ENCODE results near the gene CCR5AS.

CCR5AS gene

DNA sequence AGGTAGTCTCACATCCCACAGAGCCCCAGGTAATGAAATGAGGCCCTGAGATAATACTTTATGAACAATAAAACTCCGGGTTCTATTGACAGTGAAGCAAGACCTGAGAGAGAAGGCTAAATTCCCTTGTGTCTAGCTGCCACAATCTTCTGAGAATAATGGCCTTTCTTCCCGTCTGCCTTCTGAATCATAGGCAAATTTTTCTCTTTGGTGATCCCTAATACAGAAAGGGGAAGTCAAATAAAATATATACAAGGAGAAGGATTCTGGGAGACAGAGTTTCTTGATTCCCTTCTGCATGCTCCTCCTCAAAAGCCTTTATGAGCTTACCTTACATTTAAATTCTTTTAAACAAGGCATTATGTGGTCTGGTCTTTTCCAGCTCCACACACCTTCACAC lies 82.8 kb downstream of the CCR5AS start:
- Histone ChIP-seq H3K36me3 (ENCODE audit: insufficient read depth, low read length) (no peaks in the 10 kb centered on the region), H3K4me1 (ENCODE audit: insufficient read depth, low read length) (no peaks in the 10 kb centered on the region), H3K9me3 (ENCODE audit: control insufficient read depth, insufficient read depth, low read length) (no peaks in the 10 kb centered on the region)

DNA sequence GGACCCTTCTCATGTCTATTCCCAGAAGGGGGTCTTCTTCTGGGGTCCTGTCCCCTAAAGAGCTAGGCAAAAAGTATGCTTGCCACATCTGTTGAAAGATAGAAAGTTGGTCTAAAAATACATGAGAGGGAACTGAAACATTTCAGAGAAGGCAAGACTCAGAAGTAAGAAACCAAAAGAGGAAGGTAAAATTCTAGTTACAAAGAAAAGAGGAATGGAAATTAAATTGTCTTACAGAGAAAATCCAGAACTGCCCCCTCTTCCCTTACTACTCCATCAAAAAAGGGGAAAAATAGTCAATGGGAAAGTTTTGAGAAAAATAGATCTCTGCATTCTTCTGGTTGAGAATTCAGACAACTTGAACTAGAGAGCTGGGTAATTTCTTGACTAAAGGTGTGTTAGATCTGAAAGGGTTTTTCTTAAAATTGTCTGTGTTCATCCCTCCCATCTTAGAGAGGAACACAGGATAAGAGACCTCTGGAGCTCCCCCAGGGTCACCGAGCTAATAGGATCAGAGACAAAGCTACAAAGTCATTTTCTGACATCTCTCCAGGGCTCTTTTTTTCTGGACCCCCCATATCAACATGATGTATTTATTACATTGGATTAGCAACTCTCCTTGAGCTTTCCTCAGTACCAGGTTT lies 85.3 kb downstream of the CCR5AS start:
- H3K4me1 ChIP-seq (ENCODE audit: insufficient read depth, low read length) = no peaks in the 10 kb centered on the region
- no peaks in the 10 kb centered on the region for H3K36me3 ChIP-seq (ENCODE audit: insufficient read depth, low read length)
- H3K9ac ChIP-seq (ENCODE audit: low read depth, low read length) = no peak overlapping the region
- H3K9me3 ChIP-seq (ENCODE audit: control insufficient read depth, insufficient read depth, low read length) = 0 out of 2 replicates have a peak, but pooled peaks cover under 1% of the 10 kb centered on the region

More for the DNA sequence above, 82.8 kb downstream of the CCR5AS start:
- no peak overlapping the region for H3K9ac ChIP-seq (ENCODE audit: low read depth, low read length)

DNA sequence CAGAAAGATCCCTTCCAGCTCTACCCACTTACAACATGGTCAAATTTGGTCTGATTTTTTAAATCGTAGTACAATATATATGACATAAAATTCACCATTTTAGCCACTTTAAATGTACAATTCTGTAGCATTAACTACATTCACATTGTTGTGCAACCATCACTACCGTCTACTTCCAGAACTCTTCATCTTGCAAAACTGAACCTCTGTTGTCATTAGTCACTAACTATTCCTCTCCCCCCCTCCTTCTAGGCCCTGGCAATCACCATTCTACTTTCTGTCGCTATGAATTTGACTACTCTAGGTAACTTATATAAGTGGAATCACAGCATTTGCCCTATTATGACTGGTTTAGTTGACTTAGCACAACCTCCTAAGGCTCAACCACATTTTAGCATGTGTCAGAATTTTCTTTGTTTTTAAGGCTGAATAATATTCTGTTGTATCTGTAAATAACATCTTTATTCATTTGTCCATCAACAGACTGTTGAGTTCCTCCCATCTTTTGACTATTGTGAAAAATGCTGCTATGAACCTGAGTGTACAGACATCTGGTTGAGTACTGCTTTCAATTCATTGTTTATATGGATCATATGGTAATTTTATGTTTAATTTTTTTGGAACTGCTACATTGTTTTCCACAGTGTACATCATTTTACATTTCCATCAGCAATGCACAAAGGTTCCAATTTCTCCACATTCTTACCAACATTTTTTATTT lies 88.5 kb downstream of the CCR5AS start:
- no peaks in the 10 kb centered on the region for H3K4me1 ChIP-seq (ENCODE audit: insufficient read depth, low read length)

DNA sequence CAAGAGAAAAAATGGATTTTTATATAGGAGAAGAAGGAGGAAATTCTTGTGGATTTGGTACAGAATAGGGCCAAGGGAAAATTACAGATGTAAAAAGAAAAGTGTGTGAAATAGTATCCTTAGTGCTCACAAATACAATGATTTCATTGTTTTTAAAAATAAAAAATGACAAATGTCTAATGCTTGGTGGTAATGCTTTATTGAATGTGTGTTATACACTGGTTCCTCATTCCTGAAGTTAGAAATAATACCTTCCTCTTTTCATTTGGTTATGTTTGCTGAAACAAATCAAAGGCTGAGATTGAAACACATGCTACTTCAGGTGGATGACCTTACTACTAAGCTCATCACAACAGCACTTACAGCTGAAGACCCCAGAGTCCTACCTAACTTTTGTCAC lies 90.7 kb downstream of the CCR5AS start:
- no peak overlapping the region for H3K9ac ChIP-seq (ENCODE audit: low read depth, low read length)
- H3K9me3 ChIP-seq (ENCODE audit: control insufficient read depth, insufficient read depth, low read length) = peaks cover 3% of the 10 kb centered on the region; the same call in 1 of the 2 replicates
- H3K36me3 ChIP-seq (ENCODE audit: insufficient read depth, low read length) = no peaks in the 10 kb centered on the region

More for the DNA sequence above, 88.5 kb downstream of the CCR5AS start:
- Histone ChIP-seq H3K36me3 (ENCODE audit: insufficient read depth, low read length) (no peaks in the 10 kb centered on the region), H3K9ac (ENCODE audit: low read depth, low read length) (no peak overlapping the region), H3K9me3 (ENCODE audit: control insufficient read depth, insufficient read depth, low read length) (peaks cover 3% of the 10 kb centered on the region; the same call in 1 of the 2 replicates)

DNA sequence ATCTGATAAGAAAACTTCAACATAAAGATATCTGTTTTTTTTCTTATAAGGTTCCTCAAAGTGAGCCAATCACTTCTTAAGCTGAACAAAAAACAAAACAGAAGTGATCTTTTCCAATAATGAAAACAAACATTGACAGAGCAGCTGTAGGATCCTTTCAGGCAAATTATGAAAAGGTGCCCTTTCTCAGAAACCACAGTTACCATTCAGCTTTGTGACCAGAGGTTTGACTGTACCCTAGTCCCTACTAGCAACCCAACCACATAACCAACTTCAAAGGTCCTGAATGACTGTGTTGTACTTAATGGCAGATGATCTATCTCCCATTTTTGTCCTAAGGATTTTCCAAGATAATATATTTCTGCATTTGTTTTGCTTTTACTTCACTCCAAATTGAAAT lies 92.3 kb downstream of the CCR5AS start:
- H3K9me3 ChIP-seq (ENCODE audit: control insufficient read depth, insufficient read depth, low read length) = peaks cover 3% of the 10 kb centered on the region; the same call in 1 of the 2 replicates
- H3K4me1 ChIP-seq (ENCODE audit: insufficient read depth, low read length) = peaks cover 6% of the 10 kb centered on the region; the same call in 1 of the 2 replicates
- H3K9ac ChIP-seq (ENCODE audit: low read depth, low read length) = no peak overlapping the region
- no peaks in the 10 kb centered on the region for H3K36me3 ChIP-seq (ENCODE audit: insufficient read depth, low read length)

More for the DNA sequence above, 90.7 kb downstream of the CCR5AS start:
- peaks cover 2% of the 10 kb centered on the region; the same call in 1 of the 2 replicates for H3K4me1 ChIP-seq (ENCODE audit: insufficient read depth, low read length)
